Rectal smooth muscle tissue (tissue), 1 donor: Measurements from ENCODE around the gene PRDM10.

Experiments used
- H3K27ac ChIP-seq: one replicate; pipeline ENCODE4 v1.7.0; 2013; ENCODE audit warnings: low read depth, low read length, inconsistent platforms
- H3K27me3 ChIP-seq: one replicate; pipeline ENCODE4 v1.7.0; 2013; ENCODE audit warnings: low read length; ENCODE audit not compliant: control insufficient read depth, insufficient read depth
- H3K36me3 ChIP-seq: one replicate; pipeline ENCODE4 v1.7.0; 2013; ENCODE audit warnings: low read length; ENCODE audit not compliant: control insufficient read depth, insufficient read depth
- H3K4me1 ChIP-seq: one replicate; pipeline ENCODE4 v1.7.0; 2013; ENCODE audit warnings: low read length; ENCODE audit not compliant: control insufficient read depth, insufficient read depth
- H3K4me3 ChIP-seq: one replicate; pipeline ENCODE4 v1.7.0; 2013; ENCODE audit warnings: low read length
- H3K9ac ChIP-seq: one replicate; pipeline ENCODE4 v1.7.0; 2013; ENCODE audit warnings: low read length

PRDM10 gene

DNA sequence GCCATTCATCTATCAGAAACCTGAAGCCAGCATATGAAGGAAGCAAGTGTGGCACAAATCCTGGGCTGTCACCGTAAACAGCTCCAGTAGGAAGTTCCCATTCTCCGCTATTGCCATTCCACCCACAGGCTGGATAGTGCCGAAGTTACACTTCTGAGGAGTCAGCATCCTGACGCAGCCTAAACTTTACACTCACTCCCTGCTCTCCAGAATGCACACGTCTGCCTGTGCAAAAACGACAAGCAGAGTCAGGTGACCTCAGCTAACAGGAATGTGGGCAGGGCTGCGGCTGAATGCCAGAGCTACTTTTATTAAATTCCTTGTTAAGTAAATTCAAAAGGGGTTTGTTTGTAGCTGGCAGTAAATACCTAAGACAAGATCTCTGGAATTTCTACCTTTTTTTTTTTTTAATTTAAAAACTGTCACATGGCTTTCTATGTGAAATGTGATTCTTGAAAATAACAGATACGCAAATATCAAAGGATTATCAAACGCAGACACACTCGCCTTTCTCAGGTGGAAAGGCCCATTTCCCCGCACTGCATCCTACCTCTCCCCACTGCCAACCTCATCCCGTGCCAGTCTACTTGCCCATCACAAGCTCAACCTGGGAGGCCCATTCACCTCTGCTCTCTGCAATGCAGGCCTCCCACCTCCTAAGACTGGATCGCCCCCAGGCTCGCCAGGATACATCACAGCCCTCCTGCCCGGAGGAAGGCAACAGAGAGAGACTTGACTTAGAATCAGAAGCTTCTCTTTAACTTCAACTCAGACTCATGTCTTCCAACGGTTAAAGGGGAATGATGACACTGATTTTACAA, 140.7 kb downstream of the PRDM10 start:
- no peaks in the 10 kb centered on the region for H3K4me1 ChIP-seq
- peak overlapping the region; percentile 3 for H3K27ac ChIP-seq
- H3K36me3 ChIP-seq, result peaks cover 27% of the 10 kb centered on the region
- H3K27me3 ChIP-seq, result no peaks in the 10 kb centered on the region
- H3K9ac ChIP-seq, result no peak overlapping the region
- no peak overlapping the region for H3K4me3 ChIP-seq

DNA sequence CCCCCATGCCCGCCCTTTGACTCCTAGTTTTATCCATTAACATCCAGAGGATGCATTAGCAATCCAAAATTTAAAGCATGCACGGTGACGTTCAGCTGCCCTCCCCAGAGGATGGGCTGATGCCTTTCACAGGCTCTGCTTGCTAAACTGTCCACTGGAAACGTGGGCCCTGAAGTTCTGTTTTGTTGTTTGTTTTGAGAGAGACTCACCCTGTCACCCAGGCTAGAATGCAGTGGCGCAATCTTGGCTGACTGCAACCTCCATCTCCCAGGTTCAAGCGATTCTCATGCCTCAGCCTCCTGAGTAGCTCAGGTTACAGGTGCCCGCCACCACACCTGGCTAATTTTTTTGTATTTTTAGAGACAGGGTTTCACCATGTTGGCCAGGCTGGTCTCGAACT, 146.6 kb downstream of the PRDM10 start:
- no peaks in the 10 kb centered on the region for H3K4me1 ChIP-seq
- H3K4me3 ChIP-seq, result no peak overlapping the region
- no peak overlapping the region for H3K9ac ChIP-seq
- H3K36me3 ChIP-seq, result peaks cover 3% of the 10 kb centered on the region
- no peak overlapping the region for H3K27ac ChIP-seq
- no peaks in the 10 kb centered on the region for H3K27me3 ChIP-seq

DNA sequence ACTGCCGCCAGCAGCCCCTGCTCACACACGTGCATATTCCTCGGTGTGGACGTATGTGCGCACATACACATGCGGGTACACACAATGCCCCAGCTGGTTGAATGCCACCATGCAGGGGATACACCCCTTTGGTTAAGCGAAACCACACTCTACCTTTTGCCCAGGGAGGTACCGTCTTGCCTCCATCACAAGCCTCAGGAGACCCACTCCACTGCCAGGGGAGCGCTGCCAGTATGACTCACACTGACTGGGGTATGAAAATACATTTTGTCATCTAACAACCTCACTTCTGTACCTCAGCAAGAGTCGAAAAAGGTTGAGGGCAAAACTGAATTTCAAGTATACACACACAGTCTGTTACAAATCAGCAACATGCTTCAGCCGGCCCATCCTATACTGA, 147.5 kb downstream of the PRDM10 start:
- H3K9ac ChIP-seq, result no peak overlapping the region
- H3K4me1 ChIP-seq, result no peaks in the 10 kb centered on the region
- H3K27ac ChIP-seq, result no peak overlapping the region
- H3K27me3 ChIP-seq, result no peaks in the 10 kb centered on the region
- no peak overlapping the region for H3K4me3 ChIP-seq
- peaks cover 3% of the 10 kb centered on the region for H3K36me3 ChIP-seq

DNA sequence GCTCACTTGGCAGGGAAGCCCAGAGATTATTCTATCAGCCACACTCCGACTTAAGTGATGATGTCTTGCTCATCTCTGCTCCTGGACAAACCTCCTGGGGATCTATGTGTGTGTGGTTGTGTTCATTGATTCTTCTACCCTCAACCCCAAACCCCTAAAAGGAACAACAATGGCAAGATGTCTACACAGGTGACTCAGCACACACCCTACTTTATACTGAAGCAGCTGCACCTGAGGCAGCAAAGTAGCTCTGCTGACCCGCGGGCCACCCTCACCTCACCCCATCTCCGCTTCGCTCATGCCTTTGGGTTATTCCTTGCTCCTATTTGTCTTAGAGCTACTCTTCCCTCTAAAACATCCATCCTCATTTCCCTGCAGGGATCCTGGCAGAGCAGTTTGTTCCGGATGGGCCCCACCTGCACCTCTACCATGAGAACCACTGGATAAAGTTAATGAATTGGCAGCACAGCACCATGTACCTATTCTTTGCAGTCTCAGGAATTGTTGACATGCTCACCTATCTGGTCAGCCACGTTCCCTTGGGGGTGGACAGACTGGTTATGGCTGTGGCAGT, 148.3 kb downstream of the PRDM10 start:
- no peaks in the 10 kb centered on the region for H3K4me1 ChIP-seq
- no peak overlapping the region for H3K4me3 ChIP-seq
- H3K27ac ChIP-seq, result no peak overlapping the region
- peaks cover 3% of the 10 kb centered on the region for H3K36me3 ChIP-seq
- no peaks in the 10 kb centered on the region for H3K27me3 ChIP-seq
- no peak overlapping the region for H3K9ac ChIP-seq

DNA sequence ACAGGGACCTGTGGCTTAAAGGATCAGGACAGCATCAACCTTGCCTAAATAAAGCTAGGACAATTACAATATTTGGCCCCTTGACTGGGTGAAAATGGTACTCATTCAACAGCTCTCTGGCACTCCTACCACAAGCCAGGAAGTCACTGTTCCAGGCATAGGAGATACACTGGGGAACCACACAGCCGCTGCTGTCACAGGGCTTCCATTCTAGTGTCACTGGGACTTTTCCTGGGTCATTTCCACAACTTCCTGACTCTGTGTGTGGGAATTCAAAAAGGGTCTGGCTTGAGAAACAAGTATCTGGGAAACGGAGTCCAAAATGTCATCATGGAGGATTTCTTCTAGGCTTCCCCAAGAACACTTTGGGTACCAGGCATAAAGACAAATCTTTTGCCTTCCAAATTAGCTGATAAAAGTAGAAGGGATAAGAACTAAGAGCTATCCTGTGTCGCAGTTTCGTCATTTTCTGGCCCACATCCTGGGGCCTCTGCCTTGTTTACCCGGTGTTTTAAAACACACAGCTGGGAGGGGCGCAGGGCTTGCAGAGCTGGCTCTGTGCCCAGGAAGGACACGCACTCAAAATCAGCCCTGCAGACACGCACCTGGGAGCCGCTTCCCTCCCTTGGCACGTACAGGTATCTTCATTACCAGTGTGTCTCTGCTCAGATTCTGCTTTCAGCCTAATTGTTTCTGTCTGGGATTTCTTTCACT, 149.0 kb downstream of the PRDM10 start:
- Histone ChIP-seq H3K27ac (no peak overlapping the region), H3K27me3 (no peaks in the 10 kb centered on the region), H3K4me1 (no peaks in the 10 kb centered on the region), H3K36me3 (peaks cover 3% of the 10 kb centered on the region), H3K4me3 (no peak overlapping the region), H3K9ac (no peak overlapping the region)

DNA sequence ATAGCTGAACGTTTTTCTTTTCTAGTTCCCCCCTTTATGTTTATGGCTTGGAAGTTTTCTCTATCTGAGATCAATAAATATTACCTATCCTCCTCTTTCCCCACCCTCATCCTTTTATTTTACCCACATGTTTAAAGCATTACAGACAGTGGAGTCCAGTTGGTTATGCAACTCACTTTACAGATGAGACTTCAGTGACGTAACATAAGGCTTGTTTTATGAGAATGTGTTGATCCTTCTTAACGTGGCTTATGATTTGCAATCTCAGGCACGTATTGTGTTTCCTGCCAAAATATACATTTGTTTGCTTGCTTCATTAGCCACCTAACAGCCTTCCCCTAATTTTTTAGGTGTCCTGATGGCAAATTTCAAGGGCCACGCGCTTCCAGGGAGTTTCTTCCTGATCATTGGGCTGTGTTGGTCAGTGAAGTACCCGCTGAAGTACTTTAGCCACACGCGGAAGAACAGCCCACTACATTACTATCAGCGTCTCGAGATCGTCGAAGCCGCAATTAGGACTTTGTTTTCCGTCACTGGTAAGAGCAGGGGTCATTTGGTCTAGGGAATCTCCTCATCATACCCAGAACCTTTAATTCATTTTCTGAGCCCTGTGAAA, 150.4 kb downstream of the PRDM10 start:
- no peaks in the 10 kb centered on the region for H3K4me1 ChIP-seq
- H3K36me3 ChIP-seq, result peaks cover 3% of the 10 kb centered on the region
- H3K4me3 ChIP-seq, result no peak overlapping the region
- no peak overlapping the region for H3K27ac ChIP-seq
- no peak overlapping the region for H3K9ac ChIP-seq
- no peaks in the 10 kb centered on the region for H3K27me3 ChIP-seq
